GM10266 (cell line): ENCODE data around the gene THEMIS.

Experiments
- DNase-seq: peaks from one replicate; pipeline ENCODE4 v3.0.0; 2012; ENCODE audit errors: extremely low spot score
- TF ChIP-seq, protein P1 (sequence below): IDR thresholded peaks from 2 replicates; pipeline ENCODE4 v1.5.1; 2012; ENCODE audit warnings: mild to moderate bottlenecking, low read depth; ENCODE audit not compliant: control insufficient read depth, insufficient read depth; ENCODE audit errors: missing control alignments

THEMIS gene

DNA sequence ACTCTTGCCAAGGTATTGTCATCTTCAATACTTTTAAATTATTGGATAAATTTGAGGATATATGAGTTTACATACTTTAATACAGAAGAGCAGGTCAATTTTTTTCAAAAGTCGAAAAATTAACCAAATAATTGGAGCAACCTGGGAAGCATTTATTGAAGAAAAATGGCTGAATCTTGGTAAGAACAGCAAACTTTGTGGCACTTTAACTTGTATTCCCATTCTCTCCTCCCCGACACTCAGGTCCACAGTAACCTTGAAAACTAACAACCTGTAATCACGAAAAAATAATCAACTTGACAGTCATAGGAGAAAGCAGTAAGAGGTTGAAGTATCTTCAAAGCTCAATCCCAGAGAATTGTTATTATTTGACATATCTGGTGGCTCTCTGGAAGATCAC lies 55.6 kb downstream of the THEMIS start:
- DNase-seq = no peak
- TF ChIP-seq, protein P1, sequence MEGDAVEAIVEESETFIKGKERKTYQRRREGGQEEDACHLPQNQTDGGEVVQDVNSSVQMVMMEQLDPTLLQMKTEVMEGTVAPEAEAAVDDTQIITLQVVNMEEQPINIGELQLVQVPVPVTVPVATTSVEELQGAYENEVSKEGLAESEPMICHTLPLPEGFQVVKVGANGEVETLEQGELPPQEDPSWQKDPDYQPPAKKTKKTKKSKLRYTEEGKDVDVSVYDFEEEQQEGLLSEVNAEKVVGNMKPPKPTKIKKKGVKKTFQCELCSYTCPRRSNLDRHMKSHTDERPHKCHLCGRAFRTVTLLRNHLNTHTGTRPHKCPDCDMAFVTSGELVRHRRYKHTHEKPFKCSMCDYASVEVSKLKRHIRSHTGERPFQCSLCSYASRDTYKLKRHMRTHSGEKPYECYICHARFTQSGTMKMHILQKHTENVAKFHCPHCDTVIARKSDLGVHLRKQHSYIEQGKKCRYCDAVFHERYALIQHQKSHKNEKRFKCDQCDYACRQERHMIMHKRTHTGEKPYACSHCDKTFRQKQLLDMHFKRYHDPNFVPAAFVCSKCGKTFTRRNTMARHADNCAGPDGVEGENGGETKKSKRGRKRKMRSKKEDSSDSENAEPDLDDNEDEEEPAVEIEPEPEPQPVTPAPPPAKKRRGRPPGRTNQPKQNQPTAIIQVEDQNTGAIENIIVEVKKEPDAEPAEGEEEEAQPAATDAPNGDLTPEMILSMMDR = no peak

DNA sequence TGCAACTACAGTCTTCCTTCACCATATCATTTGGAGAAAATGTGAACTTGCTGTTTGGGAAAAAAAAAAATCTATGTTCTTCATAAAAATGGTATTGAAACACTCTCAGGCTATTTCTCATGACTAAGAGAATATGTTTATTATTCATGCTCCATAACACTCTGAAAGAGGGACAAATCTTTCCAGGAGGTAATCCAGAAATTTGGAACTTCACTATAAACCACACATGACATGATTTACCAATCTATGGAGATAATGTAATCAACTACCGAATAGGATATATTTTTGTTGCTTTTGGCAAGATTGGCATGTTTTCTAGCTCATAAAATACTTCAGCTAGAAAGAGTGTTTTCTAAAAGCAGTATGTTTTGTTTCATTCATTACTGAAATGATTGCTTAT lies 56.3 kb downstream of the THEMIS start:
- DNase-seq = no peak
- TF ChIP-seq, protein P1 = no peak

DNA sequence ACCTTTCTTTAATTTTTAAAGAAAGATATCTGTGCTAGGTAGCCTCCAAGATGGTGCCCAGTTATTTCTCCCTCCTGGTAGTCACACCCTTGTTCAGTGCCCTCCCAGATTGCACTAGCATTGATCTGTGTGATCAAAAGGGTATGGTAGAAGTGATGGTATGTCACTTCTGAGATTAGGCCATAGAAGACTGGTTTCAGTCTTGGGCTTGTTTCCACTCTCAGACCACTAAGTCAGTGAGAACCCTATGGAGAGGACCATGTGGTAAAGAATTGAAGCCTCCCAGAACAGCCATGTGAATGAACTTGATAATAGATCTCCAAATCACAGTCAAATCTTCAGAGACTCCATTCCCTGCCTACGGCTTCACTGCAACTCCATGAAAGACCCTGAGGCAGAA lies 57.3 kb downstream of the THEMIS start:
- TF ChIP-seq, protein P1 = no peak
- DNase-seq = no peak

DNA sequence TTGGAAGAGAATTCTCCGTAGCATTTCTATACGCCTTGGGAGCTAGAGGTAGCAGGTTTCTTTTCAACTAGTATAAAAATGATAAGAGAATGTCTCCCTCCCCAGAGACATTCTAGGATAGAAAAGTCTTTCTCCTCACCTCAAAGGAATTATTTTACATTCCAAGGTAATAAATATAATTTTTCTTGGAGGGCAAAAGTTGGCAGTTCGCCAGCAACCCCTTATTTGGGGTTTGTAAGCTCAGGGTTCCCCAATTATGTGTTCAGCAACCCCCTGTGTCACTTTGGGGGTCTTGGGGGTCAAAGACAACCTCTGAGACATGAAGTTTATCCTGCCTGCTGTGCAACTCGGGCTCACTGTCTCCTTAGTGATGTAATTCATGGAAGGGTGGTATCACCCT lies 58.3 kb downstream of the THEMIS start:
- TF ChIP-seq, protein P1 = no peak
- DNase-seq = no peak

GRCh38 chr6:127841811-127842210 lies 59.0 kb downstream of the THEMIS start:
- no peak for DNase-seq
- TF ChIP-seq, protein P1 = no peak

DNA sequence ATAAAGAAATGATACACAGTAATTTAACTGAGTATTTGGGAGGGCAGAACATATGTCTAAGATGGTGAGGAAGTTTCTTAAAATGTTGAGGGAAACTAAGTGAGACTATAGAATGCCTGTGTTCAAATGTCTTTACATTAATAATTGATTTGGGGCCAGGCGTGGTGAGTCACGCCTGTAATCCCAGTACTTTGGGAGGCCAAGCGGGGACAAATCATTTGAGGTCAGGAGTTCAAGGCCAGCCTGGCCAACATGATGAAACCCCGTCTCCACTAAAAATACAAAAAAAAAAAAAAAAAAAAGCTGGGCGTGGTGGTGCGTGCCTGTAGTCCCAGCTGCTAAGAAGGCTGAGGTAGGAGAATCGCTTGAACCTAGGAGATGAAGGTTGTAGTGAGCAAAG lies 66.7 kb downstream of the THEMIS start:
- TF ChIP-seq, protein P1 = no peak
- no peak for DNase-seq

GRCh38 chr6:127833336-127833735 lies 67.5 kb downstream of the THEMIS start:
- TF ChIP-seq, protein P1 = no peak
- DNase-seq = no peak
